ENCODE results near the gene NR6A1.
"Not testable (repeated sequence)": the region's sequence is repeated elsewhere in the genome, so short reads cannot be mapped to it uniquely, and the experiment has no call there.

The NR6A1 gene

DNA sequence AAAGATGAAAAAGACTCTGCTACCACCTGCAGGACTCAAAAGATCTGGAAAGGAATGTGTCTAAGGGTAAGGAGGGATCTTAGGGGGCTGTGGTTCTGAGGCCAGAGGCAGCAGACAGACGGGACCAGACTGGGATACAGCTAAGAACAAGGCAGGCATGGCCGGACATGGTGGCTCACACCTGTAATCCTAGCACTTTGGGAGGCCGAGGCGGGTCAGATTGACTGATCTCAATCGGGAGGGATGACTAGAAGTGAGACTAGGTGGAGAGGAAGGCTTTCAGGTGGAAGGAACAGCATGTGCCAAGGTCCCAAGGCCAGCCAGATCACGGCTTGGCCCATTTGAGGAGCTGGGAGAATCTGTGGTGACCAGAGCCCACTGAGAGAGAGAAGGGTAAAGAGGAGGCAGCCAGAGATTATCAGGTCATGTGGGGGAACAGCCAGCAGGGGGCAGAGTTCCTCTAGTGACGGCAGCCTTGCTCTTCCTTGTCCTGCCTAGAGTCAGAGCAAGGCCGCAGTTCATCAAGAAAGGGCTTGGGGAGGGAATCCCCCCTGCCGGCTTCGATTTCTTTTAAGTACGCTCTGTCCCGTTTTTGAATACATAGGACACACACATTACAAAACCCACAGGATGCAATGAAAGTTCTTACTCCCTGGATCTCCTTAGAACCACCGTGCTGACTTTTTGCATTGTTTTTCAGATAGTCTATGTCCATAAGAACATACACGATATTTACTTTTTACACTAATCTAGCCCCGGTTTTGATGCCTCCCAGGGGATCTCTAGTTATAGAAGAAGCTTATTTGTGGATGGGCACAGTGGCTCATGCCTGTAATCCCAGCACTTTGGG, 3.2 kb upstream of the NR6A1 start:
- peak; percentile 60 for DNase-seq

DNA sequence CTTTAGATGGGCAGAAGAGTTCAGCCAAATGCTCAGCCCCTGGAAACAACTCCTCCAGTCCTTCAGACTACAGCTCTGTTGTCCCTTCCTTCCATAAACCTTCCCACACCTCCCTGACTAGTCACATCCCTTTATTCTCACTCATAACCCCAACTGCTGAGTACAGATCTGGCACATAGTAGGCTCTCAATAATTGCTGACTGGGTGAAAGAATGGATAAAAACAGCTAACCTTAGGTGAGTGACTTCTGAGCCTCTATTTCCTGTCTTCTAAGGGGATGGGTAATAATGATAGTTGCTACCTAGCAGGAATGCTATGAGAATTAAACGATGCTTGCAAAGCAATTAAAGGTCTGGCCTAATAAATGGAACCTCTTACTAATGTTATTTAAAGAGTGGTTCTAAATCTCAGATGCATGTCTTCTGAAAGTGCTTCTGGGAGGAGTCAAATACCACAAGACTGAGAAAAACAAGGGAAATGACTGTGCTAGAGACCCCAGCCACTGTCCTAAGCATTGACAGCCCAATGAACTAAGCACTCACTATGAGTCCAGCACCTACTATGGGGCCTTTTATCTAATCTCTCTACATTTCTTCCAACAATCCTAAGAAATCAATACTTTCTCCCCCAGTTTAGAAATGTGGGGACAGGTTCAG, 2.5 kb upstream of the NR6A1 start:
- DNase-seq, result no peak

DNA sequence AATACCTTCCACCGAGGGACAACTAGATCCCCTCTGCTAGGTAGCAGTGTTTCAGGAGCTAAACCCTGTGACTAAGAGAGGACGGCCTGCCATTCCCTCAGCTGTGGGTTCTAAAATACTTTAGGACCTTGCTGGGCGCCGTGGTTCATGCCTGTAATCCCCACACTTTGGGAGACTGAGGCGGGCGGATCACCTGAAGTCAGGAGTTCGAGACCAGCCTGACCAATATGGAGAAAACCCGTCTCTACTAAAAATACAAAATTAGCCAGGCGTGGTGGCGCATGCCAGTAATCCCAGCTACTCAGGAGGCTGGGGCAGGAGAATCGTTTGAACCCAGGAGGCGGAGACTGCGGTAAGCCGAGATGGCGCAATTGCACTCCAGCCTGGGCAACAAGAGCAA, 1.8 kb upstream of the NR6A1 start:
- DNase-seq, result not testable (repeated sequence)

DNA sequence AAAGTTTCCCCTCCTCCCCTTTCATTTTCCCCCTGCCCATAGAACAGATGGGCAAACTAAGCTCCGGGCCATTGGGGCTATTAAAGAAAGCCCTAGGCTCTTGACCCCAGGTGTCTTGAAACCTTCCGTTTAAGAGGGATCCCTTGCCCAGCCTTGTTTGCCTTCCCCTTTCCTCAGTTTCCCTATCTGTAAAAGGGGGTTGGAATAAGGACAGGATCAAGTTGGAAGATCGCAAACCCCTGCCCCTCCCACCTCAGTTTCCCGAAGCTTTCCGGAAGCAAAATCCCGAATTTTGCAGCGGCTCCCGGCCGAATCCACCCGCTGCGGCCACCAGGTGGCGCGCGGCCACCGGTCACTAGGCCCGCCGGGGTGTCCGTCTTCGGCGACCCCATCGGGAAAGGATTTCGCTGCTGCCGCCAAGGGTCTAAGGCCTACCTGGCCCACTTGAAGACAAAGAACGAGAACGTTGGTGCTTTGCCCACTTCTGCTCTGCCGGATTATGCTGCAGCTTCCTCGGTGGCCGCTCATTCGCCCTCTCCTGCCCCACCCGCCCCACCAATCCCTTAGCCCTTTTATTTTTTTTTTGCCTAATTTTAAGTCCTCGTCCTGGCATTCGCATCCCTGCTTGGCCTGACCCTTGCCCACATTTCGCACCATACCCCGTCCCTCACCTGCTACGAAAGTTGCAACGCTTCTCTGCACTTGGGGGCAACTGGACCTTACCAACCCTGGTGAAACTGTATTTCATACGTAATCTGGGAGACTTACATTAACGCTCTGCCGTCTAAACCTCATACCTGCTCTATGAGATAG, 962 bp upstream of the NR6A1 start:
- peak; percentile 36 for DNase-seq

DNA sequence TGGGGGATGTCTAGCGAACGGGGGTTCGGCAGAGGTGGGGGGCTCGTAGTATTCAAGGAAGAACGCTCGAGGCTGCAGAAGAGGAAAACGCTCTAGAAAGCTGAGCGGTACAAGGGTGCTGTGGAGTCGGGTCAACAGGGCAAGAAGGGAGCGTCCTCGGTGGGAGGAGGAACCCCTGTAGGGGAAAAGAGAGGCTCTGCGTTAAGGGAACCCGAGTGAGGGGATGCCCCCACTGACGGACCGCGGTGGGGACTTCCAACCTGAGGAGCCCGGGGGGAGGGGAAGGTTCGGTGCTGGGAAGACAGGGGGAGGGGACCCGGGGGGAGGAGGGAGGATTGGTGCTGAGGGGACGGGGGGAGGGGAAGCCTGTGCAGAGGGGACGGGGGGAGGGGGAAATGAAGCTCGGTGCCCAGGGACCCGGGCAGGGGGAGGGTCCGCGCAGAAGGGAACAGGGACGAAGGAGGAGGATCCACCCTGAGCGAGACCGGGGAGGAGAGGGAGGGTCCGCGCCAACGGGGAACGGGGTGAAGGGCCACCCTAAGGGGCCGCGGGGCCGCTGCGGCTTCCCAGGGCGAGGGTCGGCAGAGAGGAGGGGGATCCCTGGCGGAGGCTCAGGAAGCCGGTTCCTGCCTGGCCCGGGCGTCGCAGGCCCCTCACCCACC, 621 bp downstream of the NR6A1 start:
- no peak for DNase-seq

DNA sequence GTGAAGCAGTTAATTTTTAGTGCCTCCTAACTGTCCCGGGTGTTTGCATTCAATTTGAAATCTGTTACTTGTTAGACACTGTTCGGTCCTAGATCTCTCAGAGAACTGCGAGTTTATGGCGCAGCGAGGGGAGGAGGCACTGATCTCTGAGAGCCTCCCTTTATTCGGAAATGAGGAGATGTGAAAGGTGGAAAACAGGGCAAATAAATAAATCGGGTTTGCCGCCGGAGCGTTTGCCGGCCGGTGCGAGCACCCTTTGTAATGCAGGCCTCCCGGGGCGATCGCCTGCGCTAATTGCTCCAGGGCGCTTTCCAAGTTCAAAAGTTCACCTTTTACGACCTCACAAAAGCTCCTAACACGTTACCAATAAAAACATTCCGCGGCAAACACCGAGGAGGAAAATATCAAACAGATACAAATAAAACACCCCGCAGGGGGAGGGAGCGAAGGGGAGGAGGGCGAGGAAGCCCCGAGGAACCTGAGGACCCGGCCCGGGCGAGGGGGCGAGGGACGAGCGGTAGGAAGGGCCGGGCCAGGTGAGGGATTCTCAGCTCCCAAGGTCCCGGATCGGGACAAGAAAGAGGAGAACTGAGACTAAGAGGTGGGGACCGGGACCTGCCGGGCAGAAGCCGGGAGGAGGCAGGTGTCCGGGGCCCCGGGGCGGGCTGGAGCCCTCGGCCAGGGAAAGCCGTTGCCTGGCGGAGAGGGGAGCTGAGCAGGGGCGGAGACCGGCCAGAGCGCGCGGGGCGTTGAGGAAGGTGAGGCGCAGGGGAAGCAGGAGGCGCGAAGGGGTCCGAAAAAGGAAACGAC, 1.4 kb downstream of the NR6A1 start:
- no peak for DNase-seq

DNA sequence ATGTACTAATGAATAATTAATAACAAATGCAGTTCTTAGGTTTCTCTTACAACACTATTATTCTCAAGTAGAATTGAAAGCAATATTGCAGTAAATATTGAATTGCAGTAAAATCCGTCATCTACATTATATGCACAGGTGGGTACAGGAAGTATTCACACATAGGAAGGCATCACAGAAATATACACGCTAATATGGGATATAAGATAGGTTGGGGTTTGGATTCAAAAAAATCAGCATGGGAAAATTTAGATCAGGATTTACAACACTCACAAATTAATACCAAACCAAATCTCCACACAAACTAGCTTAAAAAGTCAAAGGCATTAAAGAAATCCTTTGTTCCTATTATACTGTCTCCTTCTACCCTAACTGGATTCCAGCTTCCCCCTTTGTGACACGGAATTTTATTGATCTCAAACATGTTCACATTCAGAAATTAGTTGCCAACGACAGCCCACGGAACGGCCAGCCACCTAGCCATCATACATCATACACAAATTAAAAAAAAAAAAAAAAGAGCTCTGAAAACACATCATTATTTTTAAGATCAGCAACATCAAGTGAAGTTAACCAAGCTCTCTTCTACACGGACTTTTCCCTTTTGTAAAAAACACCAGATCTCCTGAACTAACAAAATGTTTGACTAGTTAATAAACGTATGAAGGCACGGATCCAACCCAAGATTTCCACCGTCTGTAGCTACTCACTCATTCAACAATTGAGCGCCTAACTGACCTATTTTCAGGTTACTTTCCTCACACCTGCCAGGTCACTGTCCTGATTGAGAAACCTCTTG, 2.2 kb downstream of the NR6A1 start:
- no peak for DNase-seq

DNA sequence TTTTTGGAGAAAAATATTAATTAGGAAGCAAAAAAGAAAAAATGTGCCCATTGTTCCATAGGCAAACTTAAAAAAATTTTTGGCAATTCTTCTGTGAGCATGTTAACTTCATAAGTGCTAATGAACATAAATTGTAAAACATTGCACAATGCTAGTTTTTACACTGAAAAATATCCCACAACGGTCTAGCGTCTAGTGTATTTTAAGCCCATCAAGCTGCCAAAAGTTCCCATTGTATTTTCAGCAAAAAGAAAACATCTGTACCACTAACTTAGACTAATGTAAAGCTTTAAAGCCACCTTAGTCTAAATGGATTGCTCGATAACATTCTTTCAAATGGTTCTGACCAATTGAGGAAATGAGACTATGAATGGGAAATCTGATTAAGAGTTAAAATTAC, 2.8 kb downstream of the NR6A1 start:
- DNase-seq, result no peak

DNA sequence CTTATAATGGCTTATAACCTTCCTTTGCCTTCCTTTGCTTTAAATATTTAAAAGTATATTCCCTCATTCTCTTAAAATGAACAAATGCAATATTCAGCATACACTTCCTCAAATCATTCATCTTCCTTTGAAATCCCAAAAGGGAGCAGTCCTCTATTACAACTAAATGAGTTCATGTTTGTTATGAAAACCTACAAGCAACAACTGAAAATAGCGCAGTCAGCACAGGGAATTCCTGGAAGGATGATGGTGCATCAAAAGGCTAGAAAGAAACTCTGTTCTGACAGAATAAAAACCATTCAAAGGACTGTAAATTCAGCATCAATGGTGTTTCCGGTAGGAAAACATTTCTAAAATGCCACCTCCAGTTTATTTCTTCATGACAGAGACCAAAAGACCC, 3.3 kb downstream of the NR6A1 start:
- DNase-seq, result no peak

DNA sequence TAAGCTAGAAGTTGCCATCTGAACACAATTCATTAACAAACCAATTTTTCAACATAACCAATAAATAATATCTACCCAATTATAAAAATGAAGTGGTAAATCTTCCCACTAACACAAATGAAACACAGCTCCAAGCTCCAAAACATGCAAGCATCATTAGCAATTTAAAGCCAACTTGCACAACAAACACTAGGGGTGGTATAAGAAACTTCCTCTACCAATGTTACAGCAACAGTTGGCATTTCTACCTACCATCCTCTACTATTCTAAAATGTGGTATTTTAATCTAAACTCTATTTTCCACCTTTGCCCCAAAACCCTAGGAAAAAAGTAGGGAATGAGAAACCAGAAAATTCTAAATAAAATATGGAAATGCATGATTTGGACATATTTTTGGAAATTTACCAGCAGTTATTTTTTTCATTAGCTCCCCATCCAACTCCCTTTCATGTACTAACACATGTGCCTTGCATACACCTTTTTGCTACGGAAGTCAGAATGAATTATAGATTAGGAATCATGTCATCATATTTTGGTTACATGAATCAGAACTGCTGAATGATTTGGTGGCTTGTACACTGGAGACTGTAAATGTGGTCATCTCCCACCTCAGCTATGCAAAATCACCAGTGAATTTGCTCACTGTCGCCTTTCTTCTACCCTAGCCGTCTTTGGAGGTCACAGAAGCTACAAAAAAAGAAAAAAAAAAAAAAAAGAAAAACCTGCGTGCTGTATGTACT, 4.1 kb downstream of the NR6A1 start:
- DNase-seq, result no peak

DNA sequence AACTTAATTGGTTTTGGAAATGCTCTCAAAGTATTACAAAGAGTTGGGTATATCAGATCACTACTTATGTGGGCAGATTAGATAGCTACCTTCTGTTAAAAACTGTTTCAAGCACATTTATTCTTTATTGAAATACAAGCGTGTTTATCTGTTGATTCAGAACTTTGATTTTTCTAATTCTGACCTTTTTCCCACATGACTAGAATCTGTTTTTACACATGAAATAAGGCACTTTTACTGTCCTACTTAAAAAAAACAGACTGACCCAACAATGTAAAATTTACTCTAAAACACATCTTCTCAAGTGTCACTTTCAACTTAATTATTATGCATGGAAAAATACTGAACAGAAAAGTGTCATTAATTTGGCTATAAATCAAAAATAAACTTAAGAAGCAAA, 4.8 kb downstream of the NR6A1 start:
- no peak for DNase-seq

DNA sequence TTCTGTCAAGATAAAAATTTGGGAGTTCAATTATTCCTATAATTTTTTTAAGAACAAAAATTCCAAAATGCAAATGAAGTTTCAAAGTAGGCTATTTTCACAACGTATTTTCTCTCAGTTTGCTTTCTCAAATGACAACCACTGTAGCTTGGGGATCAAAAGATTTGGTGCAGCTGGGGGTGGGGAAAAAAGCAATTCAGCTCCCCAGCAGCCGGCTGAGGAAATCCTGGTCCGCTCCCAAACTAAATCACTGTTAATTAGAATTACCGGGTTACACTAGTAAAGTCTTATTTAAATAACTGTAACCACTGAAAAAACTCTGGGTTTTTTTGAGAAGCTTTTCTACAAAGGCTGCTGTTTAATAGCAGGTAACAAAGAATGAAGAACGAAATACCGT, 5.7 kb downstream of the NR6A1 start:
- DNase-seq, result no peak

DNA sequence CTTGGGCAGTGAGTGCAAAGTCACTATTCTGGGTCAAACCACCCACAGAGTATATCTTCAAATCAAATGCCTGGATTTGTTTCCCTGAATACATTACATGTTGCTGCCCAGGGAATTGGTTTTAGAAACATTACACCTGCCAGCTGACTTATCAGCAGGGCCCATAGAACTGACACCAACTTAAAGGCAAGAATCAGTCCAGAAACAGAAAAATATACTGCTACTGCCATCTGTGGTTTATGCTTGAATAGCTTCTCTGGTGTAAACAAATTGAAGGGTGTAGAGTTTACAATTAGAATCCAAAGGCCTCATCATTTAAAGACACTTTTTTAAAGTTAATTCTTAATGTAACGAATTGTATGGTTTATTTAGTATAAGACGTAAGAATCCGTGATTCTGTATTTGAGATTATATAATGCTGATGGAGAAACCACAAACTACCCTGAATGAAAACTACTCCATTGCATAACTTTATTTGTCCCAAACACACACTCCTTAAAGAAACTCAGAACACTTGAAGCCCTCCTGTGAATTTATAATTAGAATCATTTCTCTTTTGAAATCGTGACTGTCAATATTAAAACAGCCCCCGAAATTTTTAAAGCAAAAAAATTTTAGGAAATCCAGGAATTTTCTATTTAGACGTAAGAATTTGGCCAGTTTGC, 6.2 kb downstream of the NR6A1 start:
- DNase-seq, result peak; percentile 46

DNA sequence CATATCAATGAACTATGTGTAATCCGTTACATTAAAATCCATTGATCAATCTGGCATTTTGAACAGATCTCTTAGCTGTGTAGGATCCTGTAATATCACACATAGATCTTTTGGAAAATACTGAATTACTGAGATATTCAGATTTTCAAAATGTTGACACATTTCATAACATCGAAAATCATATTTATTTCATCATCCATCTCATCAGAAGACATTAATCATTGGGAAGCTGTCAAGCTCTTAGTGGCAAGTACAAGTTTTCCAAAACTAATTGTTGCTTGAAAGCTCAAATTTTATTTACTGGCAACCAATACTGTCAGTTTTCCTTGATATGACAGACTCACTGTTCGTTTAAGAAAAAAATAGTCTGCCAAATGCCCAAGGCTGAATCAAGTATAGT, 8.5 kb downstream of the NR6A1 start:
- no peak for DNase-seq

DNA sequence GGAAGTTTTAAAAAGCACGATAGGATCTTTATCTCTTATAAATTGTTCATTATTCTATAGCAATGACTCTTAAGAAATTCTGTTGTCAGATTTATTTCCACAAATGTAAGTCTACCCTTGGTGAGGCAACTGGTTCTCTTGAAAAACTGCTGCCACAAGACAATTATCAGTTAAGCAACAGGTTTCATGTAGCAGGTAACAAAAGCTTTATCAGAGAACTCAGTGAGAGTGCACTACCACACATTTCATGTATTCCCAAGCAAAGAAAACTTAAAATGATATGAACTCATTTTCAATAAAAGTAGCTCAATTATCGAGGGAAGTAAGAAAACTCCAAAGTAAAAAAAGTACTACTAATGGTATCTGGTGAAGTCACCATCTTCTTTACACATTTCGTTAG, 9.4 kb downstream of the NR6A1 start:
- DNase-seq, result no peak

DNA sequence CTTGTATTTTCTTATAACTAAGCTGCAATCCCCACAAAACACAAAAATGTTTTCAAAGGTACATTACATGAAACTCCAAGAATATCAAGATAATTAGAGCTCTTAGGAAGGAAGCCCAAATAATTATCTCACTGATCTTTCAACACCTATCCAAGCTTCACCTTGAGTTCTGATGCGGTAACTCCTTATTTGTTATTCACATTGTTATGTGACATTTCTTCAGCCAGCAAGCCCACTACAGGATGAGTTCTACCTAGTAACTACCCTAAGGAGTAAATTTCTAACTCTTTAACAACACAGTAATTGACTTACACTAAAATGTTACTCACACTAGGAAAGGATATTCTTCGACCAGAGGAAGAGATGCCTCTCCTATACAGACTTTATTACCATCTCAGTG, 9.9 kb downstream of the NR6A1 start:
- no peak for DNase-seq

DNA sequence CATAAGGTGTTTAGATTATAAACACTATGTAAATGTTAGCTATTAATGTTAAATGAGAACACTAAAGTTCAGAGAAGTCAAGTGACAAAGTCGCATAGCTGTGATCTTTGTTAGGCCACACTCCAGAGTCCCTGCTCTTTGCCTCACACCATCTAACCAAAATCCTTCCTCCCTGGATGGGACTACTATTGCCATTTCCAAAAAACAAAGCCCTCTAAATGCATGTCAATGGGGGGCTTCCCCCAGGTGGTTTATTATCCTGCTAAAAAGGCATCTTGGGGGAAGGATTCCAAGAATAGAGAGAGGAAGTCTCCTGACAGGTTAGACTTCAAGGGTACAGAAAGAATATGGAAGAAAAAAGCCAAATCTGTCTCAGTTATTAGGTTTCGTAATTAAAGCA, 10.4 kb downstream of the NR6A1 start:
- no peak for DNase-seq

DNA sequence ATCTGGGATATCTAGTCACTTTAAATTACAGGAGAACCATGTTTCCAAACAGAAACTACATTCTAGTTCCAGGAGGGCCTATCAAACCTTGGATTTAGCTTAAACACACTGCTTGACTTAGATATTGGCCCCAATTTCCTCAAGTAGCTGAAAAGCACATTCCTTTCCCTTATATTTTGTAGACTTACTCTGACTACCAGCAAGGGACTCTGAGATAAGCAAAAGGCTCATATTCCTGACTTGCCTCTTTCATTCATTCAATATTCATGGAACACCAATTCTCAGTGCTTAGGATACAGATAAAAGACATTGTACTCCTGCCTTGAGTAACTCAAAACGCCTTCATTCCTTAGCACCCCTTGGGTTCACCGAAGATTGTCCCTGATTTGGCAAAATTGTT, 11.8 kb downstream of the NR6A1 start:
- DNase-seq, result no peak

DNA sequence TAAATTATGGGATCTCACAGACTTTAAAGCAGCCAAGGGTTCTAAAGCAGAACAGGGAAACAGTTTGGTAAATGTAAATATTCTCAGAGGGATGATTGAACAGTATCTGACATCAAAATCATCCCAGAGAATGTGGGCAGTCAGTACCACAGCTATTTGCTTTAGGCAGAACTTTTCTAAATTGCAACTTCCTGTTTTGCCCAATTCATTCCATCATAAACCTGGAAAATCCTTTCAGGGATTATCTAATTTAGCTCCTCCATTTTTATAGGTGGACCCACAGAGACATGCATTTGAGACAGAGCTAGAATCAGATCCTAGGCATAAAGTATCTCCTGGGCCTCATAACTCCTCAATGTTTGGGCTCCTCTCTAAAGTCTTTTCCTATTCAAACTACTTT, 12.4 kb downstream of the NR6A1 start:
- DNase-seq, result no peak

DNA sequence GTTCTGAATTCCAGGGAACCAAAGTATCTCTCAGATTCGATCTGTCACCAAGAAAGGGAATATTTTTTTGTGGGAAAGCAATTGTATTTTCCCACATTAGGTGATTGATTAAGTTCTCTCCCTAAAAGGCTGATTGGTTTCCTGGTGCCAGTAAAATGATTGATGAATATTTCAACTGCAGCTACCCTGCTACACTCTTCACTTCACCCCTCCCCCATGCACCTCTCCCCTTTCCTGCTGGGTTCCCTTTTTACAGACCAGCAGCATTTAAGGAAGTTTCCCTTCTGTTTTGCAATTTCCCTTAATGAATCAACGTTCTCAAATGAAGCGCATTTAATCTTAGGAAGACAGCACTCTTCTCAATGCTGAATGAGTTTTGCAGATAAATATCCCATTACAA, 13.1 kb downstream of the NR6A1 start:
- DNase-seq, result no peak

All from NCI-H1694 treated with DMSO at 0.1 percent for 48 hours (cell line).